B cell (primary cell): ENCODE results near the gene GNA14. TPM values are rescaled to one million over a fixed set of nuclear protein-coding genes. Genes with fewer than 3 reads are reported as not detected.

Experiments used
- ATAC-seq: fragments of 200-7000 bp; cut with Tn5 transposase; one replicate; pipeline ENCODE4 v1.10.0; 2021; ENCODE audit warnings: low read depth, mild to moderate bottlenecking, moderate number of reproducible peaks, moderate library complexity
- CTCF ChIA-PET: fragments of 350-600 bp; sonication (Branson Sonifier 250); formaldehyde crosslinking; loops from one replicate; lab custom pipeline; 2021; ENCODE audit warnings: antibody characterized with exemption, inconsistent platforms; lab: Charles Lee
- POLR2A ChIA-PET: fragments of 350-600 bp; sonication (Branson Sonifier 250); formaldehyde crosslinking; loops from one replicate; lab custom pipeline; 2021; ENCODE audit warnings: antibody characterized with exemption; lab: Charles Lee
- DNase-seq: peaks from one replicate; pipeline ENCODE4 v3.0.0; 2013
- H2AFZ ChIP-seq: 2 replicates; pipeline ENCODE4 v1.6.1; 2012; ENCODE audit warnings: mild to moderate bottlenecking, low read depth, low read length; ENCODE audit not compliant: insufficient read depth, poor library complexity, severe bottlenecking
- H3K27ac ChIP-seq, 2 donors: 1 replicate in 1 of 2; 2 replicates in 1 of 2; pipeline ENCODE4 v1.5.1; 2012 to 2013; ENCODE audit warnings: low read length in 2 of 2, mild to moderate bottlenecking in 2 of 2, moderate library complexity in 1 of 2
- H3K27me3 ChIP-seq, 4 experiments: fragments of 200-600 bp in 1 of 4; sonication (generic) in 1 of 4; replicated peaks in 1 of 4; 1 replicate in 2 of 4; 2 replicates in 2 of 4; pipeline versions ENCODE4 v1.6.1 to v1.7.0; 2013 to 2016; ENCODE audit warnings: low read length in 3 of 4, mild to moderate bottlenecking in 2 of 4, mixed read lengths in 1 of 4, moderate library complexity in 1 of 4; ENCODE audit not compliant: insufficient read depth in 4 of 4, control insufficient read depth in 3 of 4; ENCODE audit errors: control extremely low read depth in 1 of 4
- H3K36me3 ChIP-seq, 2 experiments: replicated peaks in 1 of 2; 1 replicate in 1 of 2; 2 replicates in 1 of 2; pipeline versions ENCODE4 v1.6.1 to v1.7.1; 2013; ENCODE audit warnings: low read length in 1 of 2; ENCODE audit not compliant: insufficient read depth in 2 of 2, control insufficient read depth in 1 of 2; ENCODE audit errors: control extremely low read depth in 1 of 2, extremely low read depth in 1 of 2
- H3K4me1 ChIP-seq, 2 donors: fragments of 200-600 bp in 1 of 2; sonication (generic) in 1 of 2; 1 replicate in 1 of 2; 2 replicates in 1 of 2; pipeline versions ENCODE4 v1.5.1 to v1.6.1; 2013 to 2017; ENCODE audit warnings: low read length in 2 of 2; ENCODE audit not compliant: control insufficient read depth in 2 of 2, insufficient read depth in 2 of 2
- H3K4me2 ChIP-seq: replicated peaks from 2 replicates; pipeline ENCODE3; 2012; ENCODE audit warnings: mild to moderate bottlenecking, low read depth, low read length; ENCODE audit not compliant: poor library complexity, severe bottlenecking
- H3K4me3 ChIP-seq, 5 experiments: fragments of 200-600 bp in 1 of 5; sonication (generic) in 1 of 5; 1 replicate in 3 of 5; 2 replicates in 2 of 5; pipeline versions ENCODE4 v1.5.1 to v1.7.0; 2011 to 2016; ENCODE audit warnings: low read length in 4 of 5, mild to moderate bottlenecking in 4 of 5, low read depth in 2 of 5, control low read depth in 1 of 5, moderate library complexity in 1 of 5; ENCODE audit not compliant: insufficient read depth in 1 of 5; ENCODE audit errors: control extremely low read depth in 1 of 5, extremely low read depth in 1 of 5
- H3K79me2 ChIP-seq: fragments of 200-600 bp; sonication (generic); one replicate; pipeline ENCODE4 v1.6.0; 2016; ENCODE audit warnings: low read length; ENCODE audit not compliant: control insufficient read depth, insufficient read depth
- H3K9ac ChIP-seq: fragments of 200-600 bp; sonication (generic); 2 replicates; pipeline ENCODE4 v1.6.1; 2017; ENCODE audit warnings: mild to moderate bottlenecking, low read length, moderate library complexity
- H3K9me3 ChIP-seq, 3 donors: one replicate each; pipeline versions ENCODE4 v1.6.1 to v1.7.1; 2013; ENCODE audit warnings: low read length in 2 of 3; ENCODE audit not compliant: control insufficient read depth in 2 of 3, insufficient read depth in 1 of 3; ENCODE audit errors: control extremely low read depth in 1 of 3
- H4K20me1 ChIP-seq: 2 replicates; pipeline ENCODE4 v1.6.0; 2012; ENCODE audit warnings: mild to moderate bottlenecking, low read length; ENCODE audit not compliant: insufficient read depth, control insufficient read depth, poor library complexity, severe bottlenecking
- H3K27ac Mint-ChIP-seq: one replicate; pipeline ENCODE4 v1.8.0; 2021; ENCODE audit warnings: mixed read lengths
- H3K27me3 Mint-ChIP-seq: one replicate; pipeline ENCODE4 v1.8.0; 2021; ENCODE audit warnings: mixed read lengths
- H3K4me1 Mint-ChIP-seq: one replicate; pipeline ENCODE4 v1.8.0; 2021; ENCODE audit warnings: mixed read lengths
- H3K4me3 Mint-ChIP-seq: one replicate; pipeline ENCODE4 v1.8.0; 2021; ENCODE audit warnings: mixed read lengths
- H3K9me3 Mint-ChIP-seq: one replicate; pipeline ENCODE4 v1.8.0; 2022; ENCODE audit warnings: mixed read lengths; ENCODE audit not compliant: insufficient read depth
- EZH2 ChIP-seq: IDR thresholded peaks from 2 replicates; pipeline ENCODE4 v1.6.1; 2012; ENCODE audit warnings: borderline replicate concordance, low read depth, mild to moderate bottlenecking, moderate library complexity, low read length; ENCODE audit not compliant: insufficient read depth, poor library complexity, severe bottlenecking
- WGBS: methylation state at CpG from one replicate; pipeline ENCODE4 v1.1.5; 2013; ENCODE audit warnings: missing lambda C conversion rate; ENCODE audit not compliant: insufficient coverage; 5-methylcytosine and 5-hydroxymethylcytosine counted together
- intact Hi-C: fragments of 100-400 bp; cut with micrococcal nuclease; formaldehyde crosslinking; loops from one replicate; pipeline ENCODE4 v1.10.0; 2022
- polyA plus RNA-seq: library from polyadenylated mRNA; depleted of rRNA; stranded (reverse); fragments of >200 nt; gene quantifications from 2 replicates; pipeline ENCODE4 v1.2.3, GENCODE V29; 2012
- total RNA-seq, 2 donors: library from RNA; stranded (reverse); fragments of 120-200 nt in 1 of 2; gene quantifications; 1 replicate in 1 of 2; 2 replicates in 1 of 2; pipeline versions ENCODE4 v1.2.3 to v1.2.4, GENCODE V29; 2013 to 2022
- TF ChIP-seq, protein P1 (sequence below): fragments of 200-600 bp; IDR thresholded peaks from one replicate; pipeline ENCODE4 v1.8.0; 2022; ENCODE audit warnings: antibody characterized with exemption, mild to moderate bottlenecking

GNA14 gene
- total and polyA plus RNA-seq, 2 donors (not counting 1 experiment from before 2014, with no cell fraction given) = not detected

DNA sequence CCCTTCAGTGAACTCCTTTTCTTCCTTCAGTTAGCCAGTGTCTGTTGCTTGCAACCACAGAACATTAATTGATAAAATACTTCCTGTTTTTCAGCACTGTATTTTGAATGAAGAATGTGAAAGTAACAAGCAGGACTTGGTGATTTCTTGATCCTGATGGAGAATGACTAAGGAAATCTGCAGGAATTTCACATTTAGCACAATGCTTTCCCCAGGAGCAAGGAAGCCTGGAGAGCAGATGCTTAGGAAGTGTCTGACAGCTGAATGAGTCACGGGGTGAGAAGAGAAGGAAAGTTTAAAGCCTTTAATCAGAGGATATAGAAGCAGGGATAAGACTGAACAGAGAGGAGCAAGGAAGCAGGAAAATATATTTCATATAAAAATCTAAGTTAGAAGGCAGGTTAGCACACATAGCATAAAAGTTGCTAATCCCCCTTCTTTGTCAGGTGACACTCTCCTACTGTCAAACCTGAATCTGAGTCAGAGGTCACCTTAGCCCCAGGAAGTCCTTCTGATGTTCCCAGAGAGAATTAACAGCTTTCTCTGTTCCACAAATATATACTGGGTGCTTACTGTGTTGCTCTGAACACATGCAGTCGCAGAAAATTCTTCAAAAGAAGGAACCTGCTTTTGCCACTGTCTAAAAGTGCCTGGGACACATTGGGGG, 59.7 kb downstream of the GNA14 start:
- 33% methylated on average over 1 of the region's 2 CpGs for WGBS
- Mint-ChIP-seq H3K4me3 (no peak overlapping the region), H3K27me3 (peaks cover 5% of the 10 kb centered on the region), H3K4me1 (no peaks in the 10 kb centered on the region), H3K9me3 (no peaks in the 10 kb centered on the region), H3K27ac (no peak overlapping the region)
- POLR2A ChIA-PET = no interaction called here
- Histone ChIP-seq H2AFZ (no peak overlapping the region), H3K79me2 (no peaks in the 10 kb centered on the region), H3K9me3 (no peaks in the 10 kb centered on the region), H3K27me3 (no peaks in the 10 kb centered on the region), H3K9ac (no peak overlapping the region), H3K4me3 (no peak overlapping the region), H4K20me1 (no peaks in the 10 kb centered on the region), H3K4me1 (no peaks in the 10 kb centered on the region), H3K4me2 (no peak overlapping the region), H3K27ac (no peak overlapping the region), H3K36me3 (no peaks in the 10 kb centered on the region)
- no peak for ATAC-seq
- no peak for DNase-seq
- intact Hi-C loops = no loop called here
- TF ChIP-seq, protein P1, sequence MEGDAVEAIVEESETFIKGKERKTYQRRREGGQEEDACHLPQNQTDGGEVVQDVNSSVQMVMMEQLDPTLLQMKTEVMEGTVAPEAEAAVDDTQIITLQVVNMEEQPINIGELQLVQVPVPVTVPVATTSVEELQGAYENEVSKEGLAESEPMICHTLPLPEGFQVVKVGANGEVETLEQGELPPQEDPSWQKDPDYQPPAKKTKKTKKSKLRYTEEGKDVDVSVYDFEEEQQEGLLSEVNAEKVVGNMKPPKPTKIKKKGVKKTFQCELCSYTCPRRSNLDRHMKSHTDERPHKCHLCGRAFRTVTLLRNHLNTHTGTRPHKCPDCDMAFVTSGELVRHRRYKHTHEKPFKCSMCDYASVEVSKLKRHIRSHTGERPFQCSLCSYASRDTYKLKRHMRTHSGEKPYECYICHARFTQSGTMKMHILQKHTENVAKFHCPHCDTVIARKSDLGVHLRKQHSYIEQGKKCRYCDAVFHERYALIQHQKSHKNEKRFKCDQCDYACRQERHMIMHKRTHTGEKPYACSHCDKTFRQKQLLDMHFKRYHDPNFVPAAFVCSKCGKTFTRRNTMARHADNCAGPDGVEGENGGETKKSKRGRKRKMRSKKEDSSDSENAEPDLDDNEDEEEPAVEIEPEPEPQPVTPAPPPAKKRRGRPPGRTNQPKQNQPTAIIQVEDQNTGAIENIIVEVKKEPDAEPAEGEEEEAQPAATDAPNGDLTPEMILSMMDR = no peak
- no peak for TF ChIP-seq EZH2
- CTCF ChIA-PET = no interaction called here

DNA sequence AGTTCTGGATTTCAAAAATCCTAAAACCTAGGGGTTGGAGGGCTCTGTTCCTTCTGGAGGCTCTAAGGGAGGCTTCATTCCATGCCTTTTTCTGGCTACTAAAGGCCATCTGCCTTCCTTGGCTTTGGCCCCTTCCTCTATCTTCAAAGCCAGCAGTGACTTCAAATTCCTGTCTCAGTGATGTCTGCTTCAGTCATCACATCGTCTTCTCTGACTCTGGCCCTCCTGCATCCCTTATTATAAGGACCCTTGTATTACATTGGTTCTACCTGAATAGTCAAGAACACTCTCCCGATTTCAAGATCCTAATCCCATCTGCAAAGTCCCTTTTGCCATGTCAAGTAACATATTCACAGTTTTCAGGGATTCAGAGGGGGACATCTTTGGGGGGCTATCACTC, 60.3 kb downstream of the GNA14 start:
- Mint-ChIP-seq H3K4me3 (no peak overlapping the region), H3K27me3 (peaks cover 5% of the 10 kb centered on the region), H3K27ac (no peak overlapping the region), H3K4me1 (no peaks in the 10 kb centered on the region), H3K9me3 (no peaks in the 10 kb centered on the region)
- Histone ChIP-seq H4K20me1 (no peaks in the 10 kb centered on the region), H2AFZ (no peak overlapping the region), H3K9me3 (no peaks in the 10 kb centered on the region), H3K4me3 (no peak overlapping the region), H3K27ac (no peak overlapping the region), H3K4me2 (no peak overlapping the region), H3K79me2 (no peaks in the 10 kb centered on the region), H3K4me1 (no peaks in the 10 kb centered on the region), H3K36me3 (no peaks in the 10 kb centered on the region), H3K9ac (no peak overlapping the region), H3K27me3 (no peaks in the 10 kb centered on the region)
- DNase-seq (no peak), ATAC-seq (no peak)
- no peak for TF ChIP-seq EZH2
- TF ChIP-seq, protein P1 = no peak
- 52% methylated on average over 2 of the region's 2 CpGs for WGBS
- ChIA-PET POLR2A (no interaction called here), CTCF (no interaction called here)
- intact Hi-C loops = no loop called here
